Testis (tissue), 3 donors: ENCODE measurements around the gene MGAT5. TPM values are rescaled to one million over a fixed set of nuclear protein-coding genes. Genes with fewer than 3 reads are reported as not detected.

Source experiments
- DNase-seq: peaks from one replicate; pipeline ENCODE4 v3.0.0-alpha.2; 2019
- H3K27ac ChIP-seq, 2 donors: fragments of 200-600 bp; sonication (generic); one replicate each; pipeline ENCODE4 v1.5.1; 2019
- H3K27me3 ChIP-seq: fragments of 200-600 bp; sonication (generic); one replicate; pipeline ENCODE4 v1.5.1; 2019
- H3K36me3 ChIP-seq: fragments of 200-600 bp; sonication (generic); one replicate; pipeline ENCODE4 v1.5.1; 2017; ENCODE audit warnings: low read depth; ENCODE audit errors: missing control alignments
- H3K4me1 ChIP-seq: fragments of 200-600 bp; sonication (generic); one replicate; pipeline ENCODE4 v1.5.1; 2019
- H3K4me3 ChIP-seq, 2 donors: fragments of 200-600 bp; sonication (generic); one replicate each; pipeline ENCODE4 v1.5.1; 2017 to 2019
- H3K9me3 ChIP-seq: fragments of 200-600 bp; sonication (generic); one replicate; pipeline ENCODE4 v1.5.1; 2017
- CTCF ChIP-seq, 3 experiments: fragments of 450-650 bp in 2 of 3; fragments of 200-600 bp in 1 of 3; sonication (generic) in 1 of 3; IDR thresholded peaks; one replicate each; pipeline ENCODE4 v1.5.1; 2016 to 2019; ENCODE audit warnings: antibody characterized with exemption in 3 of 3, mild to moderate bottlenecking in 2 of 3, moderate library complexity in 1 of 3
- POLR2A ChIP-seq: fragments of 450-650 bp; IDR thresholded peaks from one replicate; pipeline ENCODE4 v1.6.1; 2017; ENCODE audit warnings: antibody characterized with exemption, mild to moderate bottlenecking, moderate library complexity
- WGBS, 2 donors: methylation state at CpG; one replicate each; pipeline ENCODE4 v1.1.5; 2018; 5-methylcytosine and 5-hydroxymethylcytosine counted together
- intact Hi-C: fragments of 100-400 bp; cut with DNase I; formaldehyde crosslinking; loops from one replicate; pipeline ENCODE4 v1.15.1; 2023; ENCODE audit warnings: low total_unique reads
- polyA plus RNA-seq: library from polyadenylated mRNA; stranded (reverse); fragments of 350-450 nt; fragmentation: Illumina TruSeq; extraction: RNeasy Lipid Tissue Mini Kit (QIAGEN cat#74804); gene quantifications from one replicate; pipeline ENCODE4 v1.2.3, GENCODE V29; 2014; ENCODE audit warnings: low read depth, low replicate concordance; ENCODE audit not compliant: insufficient read depth
- total RNA-seq, 2 donors: library from RNA; depleted of rRNA; stranded (reverse); fragments of >200 nt; gene quantifications; one replicate each; pipeline ENCODE4 v1.2.3, GENCODE V29; 2016

The MGAT5 gene
- total and polyA plus RNA-seq, 3 donors from 2014 or later, result 31.6 to 73.8 (median 64.5) TPM

GRCh38 chr2:134274121-134274520, 20.2 kb downstream of the MGAT5 start:
- WGBS, 2 donors, result 94 to 95% methylated on average over 3 of the region's 3 CpGs
- Histone ChIP-seq H3K4me3 (no peak overlapping the region), H3K36me3 (no peaks in the 10 kb centered on the region), H3K4me1 (peaks cover 6% of the 10 kb centered on the region), H3K27me3 (no peaks in the 10 kb centered on the region), H3K27ac (no peak overlapping the region), H3K9me3 (no peaks in the 10 kb centered on the region)
- intact Hi-C loops, result no loop called here
- TF ChIP-seq CTCF (IDR thresholded peaks at IDR 0.05) (no peak), POLR2A (no peak)
- DNase-seq, result no peak

- intact Hi-C loops, result no loop called here
- H3K27me3 ChIP-seq, result no peaks in the 10 kb centered on the region
- TF ChIP-seq CTCF (IDR thresholded peaks at IDR 0.05) (no peak), POLR2A (no peak)
- no peak overlapping the region for H3K27ac ChIP-seq
- peaks cover 6% of the 10 kb centered on the region for H3K4me1 ChIP-seq
- 88 to 92% methylated on average over 7 of the region's 7 CpGs for WGBS, 2 donors
- H3K4me3 ChIP-seq, result no peak overlapping the region
- H3K36me3 ChIP-seq, result no peaks in the 10 kb centered on the region
- H3K9me3 ChIP-seq, result no peaks in the 10 kb centered on the region
- no peak for DNase-seq
Observed at GRCh38 chr2:134275058-134275862, 21.4 kb downstream of the MGAT5 start.

GRCh38 chr2:134276381-134277172, 22.7 kb downstream of the MGAT5 start:
- 85 to 92% methylated on average over 6 of the region's 6 CpGs for WGBS, 2 donors
- H3K4me3 ChIP-seq, result no peak overlapping the region

DNA sequence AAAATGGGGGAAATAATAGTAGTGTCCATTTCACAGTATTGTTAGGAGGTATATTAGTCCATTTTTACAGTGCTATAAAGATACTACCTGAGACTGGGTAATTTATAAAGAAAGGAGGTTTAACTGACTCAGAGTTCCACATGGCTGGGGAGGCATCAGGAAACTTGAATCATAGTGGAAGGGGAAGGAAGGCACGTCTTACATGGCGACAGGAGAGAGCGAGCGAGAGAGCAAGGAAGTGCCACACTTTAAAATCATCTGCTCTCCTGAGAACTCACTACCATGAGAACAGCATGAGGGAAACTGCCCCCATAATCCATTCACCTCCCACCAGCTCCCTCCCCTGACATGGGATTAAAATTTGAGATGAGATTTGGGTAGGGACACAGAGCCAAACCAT, 23.4 kb downstream of the MGAT5 start:
- intact Hi-C loops, result no loop called here
- peaks cover 12% of the 10 kb centered on the region for H3K4me1 ChIP-seq
- TF ChIP-seq CTCF (IDR thresholded peaks at IDR 0.05), result no peak
- TF ChIP-seq POLR2A, result no peak
- H3K27ac ChIP-seq, result no peak overlapping the region
- H3K9me3 ChIP-seq, result no peaks in the 10 kb centered on the region
- H3K4me3 ChIP-seq, result no peak overlapping the region
- no peak for DNase-seq
- no peaks in the 10 kb centered on the region for H3K27me3 ChIP-seq
- no peaks in the 10 kb centered on the region for H3K36me3 ChIP-seq
- WGBS, 2 donors, result 86 to 96% methylated on average over 4 of the region's 4 CpGs

More at GRCh38 chr2:134276381-134277172, 22.7 kb downstream of the MGAT5 start:
- Histone ChIP-seq H3K9me3 (no peaks in the 10 kb centered on the region), H3K27me3 (no peaks in the 10 kb centered on the region), H3K27ac (no peak overlapping the region), H3K4me1 (peaks cover 12% of the 10 kb centered on the region), H3K36me3 (no peaks in the 10 kb centered on the region)
- intact Hi-C loops, result no loop called here
- DNase-seq, result no peak
- TF ChIP-seq CTCF (IDR thresholded peaks at IDR 0.05) (no peak), POLR2A (no peak)
